Spinal cord (tissue), 10 donors: ENCODE data around the gene SHMT2. TPM values are rescaled to one million over a fixed set of nuclear protein-coding genes. Genes with fewer than 3 reads are reported as not detected.

Source experiments
- DNase-seq, 6 donors: peaks; one replicate each; pipeline versions ENCODE4 v3.0.0 to v3.0.0-alpha.2; 2013 to 2015; ENCODE audit warnings: low spot score in 6 of 6, low read depth in 4 of 6
- H3K27ac ChIP-seq: one replicate; pipeline ENCODE4 v1.5.1; 2013; ENCODE audit warnings: low read depth, low read length, control low read depth
- H3K27me3 ChIP-seq: one replicate; pipeline ENCODE4 v1.6.1; 2013; ENCODE audit warnings: low read length; ENCODE audit not compliant: control insufficient read depth, insufficient read depth
- H3K36me3 ChIP-seq: one replicate; pipeline ENCODE4 v1.6.1; 2013; ENCODE audit warnings: low read length; ENCODE audit not compliant: control insufficient read depth, insufficient read depth
- H3K4me1 ChIP-seq: one replicate; pipeline ENCODE4 v1.6.1; 2013; ENCODE audit warnings: low read length; ENCODE audit not compliant: control insufficient read depth, insufficient read depth
- H3K4me3 ChIP-seq: one replicate; pipeline ENCODE4 v1.5.1; 2013; ENCODE audit warnings: low read depth, low read length, control low read depth
- H3K9me3 ChIP-seq: one replicate; pipeline ENCODE4 v1.6.1; 2013; ENCODE audit warnings: low read length; ENCODE audit not compliant: control insufficient read depth, insufficient read depth
- WGBS: methylation state at CpG from one replicate; pipeline ENCODE4 v1.1.5; 2013; ENCODE audit warnings: missing lambda C conversion rate; ENCODE audit not compliant: insufficient coverage; 5-methylcytosine and 5-hydroxymethylcytosine counted together
- polyA plus RNA-seq, 2 donors: library from polyadenylated mRNA; unstranded; fragments of 120-200 nt; gene quantifications; one replicate each; pipeline ENCODE4 v1.2.1, GENCODE V29; 2013; ENCODE audit not compliant: insufficient read length in 2 of 2
- total RNA-seq, 2 donors: library from RNA; depleted of rRNA in 1 of 2; stranded (reverse); fragments of 120-200 nt in 1 of 2; fragments of >200 nt in 1 of 2; gene quantifications; one replicate each; pipeline versions ENCODE4 v1.2.3 to v1.2.4, GENCODE V29; 2013 to 2014
- donor health status: healthy.

Gene SHMT2
- total and polyA plus RNA-seq, 4 donors, result 37.5 to 62.6 (median 57.8) TPM

DNA sequence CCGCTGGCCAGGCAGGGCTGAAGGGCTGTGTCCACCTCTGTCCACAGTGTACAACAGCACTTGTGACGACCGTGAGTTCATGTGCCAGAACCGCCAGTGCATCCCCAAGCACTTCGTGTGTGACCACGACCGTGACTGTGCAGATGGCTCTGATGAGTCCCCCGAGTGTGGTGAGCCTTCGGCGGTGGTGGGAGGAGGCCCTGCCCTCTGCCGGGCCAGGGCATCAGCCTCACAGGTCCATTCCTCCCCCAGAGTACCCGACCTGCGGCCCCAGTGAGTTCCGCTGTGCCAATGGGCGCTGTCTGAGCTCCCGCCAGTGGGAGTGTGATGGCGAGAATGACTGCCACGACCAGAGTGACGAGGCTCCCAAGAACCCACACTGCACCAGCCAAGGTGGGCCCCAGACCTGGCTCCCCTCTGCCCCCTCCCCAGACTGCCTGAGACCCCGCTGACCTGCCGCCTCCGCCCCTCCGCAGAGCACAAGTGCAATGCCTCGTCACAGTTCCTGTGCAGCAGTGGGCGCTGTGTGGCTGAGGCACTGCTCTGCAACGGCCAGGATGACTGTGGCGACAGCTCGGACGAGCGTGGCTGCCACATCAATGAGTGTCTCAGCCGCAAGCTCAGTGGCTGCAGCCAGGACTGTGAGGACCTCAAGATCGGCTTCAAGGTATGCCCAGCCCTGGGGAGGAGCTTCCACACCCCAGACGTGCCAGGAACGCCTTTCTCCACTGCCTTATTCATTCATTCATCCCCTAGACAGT lies 33.7 kb upstream of the SHMT2 start:
- no peaks in the 10 kb centered on the region for H3K9me3 ChIP-seq
- H3K4me3 ChIP-seq, result no peak overlapping the region
- H3K36me3 ChIP-seq, result peaks cover 100% of the 10 kb centered on the region
- no peaks in the 10 kb centered on the region for H3K4me1 ChIP-seq
- no peak overlapping the region for H3K27ac ChIP-seq
- no peaks in the 10 kb centered on the region for H3K27me3 ChIP-seq
- WGBS, result 80% methylated on average over 30 of the region's 34 CpGs
- no peak for DNase-seq

DNA sequence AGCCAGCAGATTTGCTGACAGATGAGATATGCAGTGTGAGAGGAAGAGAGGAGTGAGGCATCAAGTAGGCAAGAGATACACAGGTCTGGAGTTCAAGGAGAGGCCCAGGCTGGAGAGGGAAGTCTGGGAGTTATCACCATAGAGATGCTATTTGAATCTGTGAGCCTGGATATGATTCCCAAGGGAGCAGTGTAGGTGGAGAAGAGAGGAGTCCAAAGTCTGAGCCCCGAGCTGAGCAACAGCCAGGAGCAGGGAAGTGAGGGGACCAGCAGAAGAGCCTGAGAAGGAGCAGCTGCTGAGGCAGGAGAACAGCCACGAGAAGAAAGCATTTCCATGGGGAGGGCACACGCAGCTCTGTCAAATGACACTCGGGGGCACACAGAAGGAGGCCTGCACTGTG lies 33.1 kb upstream of the SHMT2 start:
- Histone ChIP-seq H3K9me3 (no peaks in the 10 kb centered on the region), H3K4me3 (no peak overlapping the region), H3K27me3 (no peaks in the 10 kb centered on the region), H3K4me1 (no peaks in the 10 kb centered on the region), H3K36me3 (peaks cover 100% of the 10 kb centered on the region), H3K27ac (no peak overlapping the region)
- WGBS, result 75% methylated on average over 4 of the region's 4 CpGs
- no peak for DNase-seq

DNA sequence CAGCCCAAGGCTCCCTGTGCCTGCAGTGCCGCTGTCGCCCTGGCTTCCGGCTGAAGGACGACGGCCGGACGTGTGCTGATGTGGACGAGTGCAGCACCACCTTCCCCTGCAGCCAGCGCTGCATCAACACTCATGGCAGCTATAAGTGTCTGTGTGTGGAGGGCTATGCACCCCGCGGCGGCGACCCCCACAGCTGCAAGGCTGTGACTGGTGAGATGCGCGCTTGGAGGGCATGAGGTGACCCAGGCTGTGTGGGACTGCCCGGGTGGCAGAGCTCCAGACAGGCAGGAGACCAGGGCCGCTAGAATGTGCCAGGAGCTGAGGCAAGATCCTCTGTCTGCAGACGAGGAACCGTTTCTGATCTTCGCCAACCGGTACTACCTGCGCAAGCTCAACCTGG lies 32.6 kb upstream of the SHMT2 start:
- Histone ChIP-seq H3K27me3 (no peaks in the 10 kb centered on the region), H3K9me3 (no peaks in the 10 kb centered on the region), H3K36me3 (peaks cover 100% of the 10 kb centered on the region), H3K27ac (no peak overlapping the region), H3K4me3 (no peak overlapping the region), H3K4me1 (no peaks in the 10 kb centered on the region)
- no peak for DNase-seq
- 94% methylated on average over 22 of the region's 22 CpGs for WGBS

DNA sequence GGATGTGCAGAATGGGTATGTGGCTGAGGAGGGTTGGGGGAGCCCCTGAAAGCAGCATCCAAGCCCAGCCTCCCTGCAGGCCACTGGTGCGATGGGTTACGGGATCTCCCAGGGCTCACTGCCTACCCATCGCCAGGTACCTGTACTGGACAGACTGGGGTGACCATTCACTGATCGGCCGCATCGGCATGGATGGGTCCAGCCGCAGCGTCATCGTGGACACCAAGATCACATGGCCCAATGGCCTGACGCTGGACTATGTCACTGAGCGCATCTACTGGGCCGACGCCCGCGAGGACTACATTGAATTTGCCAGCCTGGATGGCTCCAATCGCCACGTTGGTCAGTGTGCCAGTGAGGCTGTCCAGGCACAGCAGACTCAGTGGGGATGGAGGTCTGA lies 31.2 kb upstream of the SHMT2 start:
- no peak for DNase-seq
- peaks cover 100% of the 10 kb centered on the region for H3K36me3 ChIP-seq
- no peaks in the 10 kb centered on the region for H3K27me3 ChIP-seq
- H3K9me3 ChIP-seq, result no peaks in the 10 kb centered on the region
- 95% methylated on average over 17 of the region's 17 CpGs for WGBS
- no peak overlapping the region for H3K27ac ChIP-seq
- no peak overlapping the region for H3K4me3 ChIP-seq
- no peaks in the 10 kb centered on the region for H3K4me1 ChIP-seq

DNA sequence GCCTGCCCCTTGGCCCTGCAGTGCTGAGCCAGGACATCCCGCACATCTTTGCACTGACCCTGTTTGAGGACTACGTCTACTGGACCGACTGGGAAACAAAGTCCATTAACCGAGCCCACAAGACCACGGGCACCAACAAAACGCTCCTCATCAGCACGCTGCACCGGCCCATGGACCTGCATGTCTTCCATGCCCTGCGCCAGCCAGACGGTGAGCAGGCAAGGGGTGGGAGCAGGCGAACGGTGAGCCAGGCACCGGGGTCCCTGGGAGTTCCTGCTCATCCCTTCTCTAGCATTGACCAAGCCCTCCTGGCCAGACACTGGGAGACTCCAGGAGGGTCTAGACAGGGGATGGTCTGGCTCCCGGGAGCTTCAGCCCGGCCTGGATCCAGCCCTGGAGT lies 30.3 kb upstream of the SHMT2 start:
- 88% methylated on average over 15 of the region's 15 CpGs for WGBS
- Histone ChIP-seq H3K27me3 (no peaks in the 10 kb centered on the region), H3K36me3 (peaks cover 100% of the 10 kb centered on the region), H3K27ac (no peak overlapping the region), H3K4me1 (no peaks in the 10 kb centered on the region), H3K4me3 (no peak overlapping the region), H3K9me3 (no peaks in the 10 kb centered on the region)
- DNase-seq, result no peak

DNA sequence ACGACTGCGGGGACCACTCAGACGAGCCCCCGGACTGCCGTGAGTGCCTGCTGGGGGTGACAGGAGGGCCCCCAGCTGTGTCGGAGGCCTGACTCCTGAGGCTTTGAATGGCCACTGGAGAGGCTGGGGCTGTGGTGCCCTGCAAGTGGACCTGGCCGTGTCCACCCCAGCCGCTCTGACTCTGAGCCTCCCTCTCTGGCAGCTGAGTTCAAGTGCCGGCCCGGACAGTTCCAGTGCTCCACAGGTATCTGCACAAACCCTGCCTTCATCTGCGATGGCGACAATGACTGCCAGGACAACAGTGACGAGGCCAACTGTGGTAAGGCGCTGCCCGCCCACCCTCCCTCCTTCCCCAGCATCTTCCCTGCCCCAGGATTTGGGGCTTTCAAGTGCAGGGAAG lies 29.0 kb upstream of the SHMT2 start:
- H3K4me3 ChIP-seq, result no peak overlapping the region
- H3K4me1 ChIP-seq, result no peaks in the 10 kb centered on the region
- no peaks in the 10 kb centered on the region for H3K9me3 ChIP-seq
- no peaks in the 10 kb centered on the region for H3K27me3 ChIP-seq
- 92% methylated on average over 14 of the region's 15 CpGs for WGBS
- no peak overlapping the region for H3K27ac ChIP-seq
- no peak for DNase-seq
- H3K36me3 ChIP-seq, result peaks cover 100% of the 10 kb centered on the region

DNA sequence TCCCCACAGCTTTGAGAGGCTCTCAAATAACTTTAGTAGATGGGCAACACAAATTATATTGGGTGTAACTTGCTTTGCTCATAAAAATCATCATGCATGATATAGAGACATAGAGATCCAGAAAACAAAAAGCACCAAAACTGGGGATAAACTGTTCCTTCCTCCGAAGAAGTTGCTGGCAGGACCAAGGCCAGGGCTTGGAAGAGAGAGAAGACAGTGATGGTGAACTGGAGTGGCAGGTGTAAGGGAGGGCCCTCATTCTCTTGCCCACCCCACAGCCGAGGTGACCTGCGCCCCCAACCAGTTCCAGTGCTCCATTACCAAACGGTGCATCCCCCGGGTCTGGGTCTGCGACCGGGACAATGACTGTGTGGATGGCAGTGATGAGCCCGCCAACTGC lies 28.3 kb upstream of the SHMT2 start:
- Histone ChIP-seq H3K27me3 (no peaks in the 10 kb centered on the region), H3K4me1 (no peaks in the 10 kb centered on the region), H3K4me3 (no peak overlapping the region), H3K9me3 (no peaks in the 10 kb centered on the region), H3K27ac (no peak overlapping the region), H3K36me3 (peaks cover 100% of the 10 kb centered on the region)
- DNase-seq, result no peak
- 85% methylated on average over 6 of the region's 8 CpGs for WGBS

DNA sequence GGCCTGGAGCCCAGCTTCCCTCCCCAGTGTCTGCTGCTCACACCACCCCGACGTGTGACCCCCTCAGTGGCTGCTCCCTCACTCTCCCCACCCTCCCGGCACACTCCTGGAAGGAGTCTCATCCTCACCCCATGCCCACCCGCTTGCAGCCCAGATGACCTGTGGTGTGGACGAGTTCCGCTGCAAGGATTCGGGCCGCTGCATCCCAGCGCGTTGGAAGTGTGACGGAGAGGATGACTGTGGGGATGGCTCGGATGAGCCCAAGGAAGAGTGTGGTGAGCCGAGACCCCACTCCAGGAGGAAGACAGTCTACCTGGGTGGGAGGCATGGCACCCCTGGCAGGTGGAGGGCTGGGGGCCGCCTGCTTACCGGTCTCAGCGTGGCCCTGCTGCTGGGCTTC lies 27.9 kb upstream of the SHMT2 start:
- H3K4me1 ChIP-seq, result no peaks in the 10 kb centered on the region
- 80% methylated on average over 9 of the region's 16 CpGs for WGBS
- H3K36me3 ChIP-seq, result peaks cover 100% of the 10 kb centered on the region
- no peaks in the 10 kb centered on the region for H3K9me3 ChIP-seq
- no peak for DNase-seq
- no peak overlapping the region for H3K4me3 ChIP-seq
- no peaks in the 10 kb centered on the region for H3K27me3 ChIP-seq
- H3K27ac ChIP-seq, result no peak overlapping the region

DNA sequence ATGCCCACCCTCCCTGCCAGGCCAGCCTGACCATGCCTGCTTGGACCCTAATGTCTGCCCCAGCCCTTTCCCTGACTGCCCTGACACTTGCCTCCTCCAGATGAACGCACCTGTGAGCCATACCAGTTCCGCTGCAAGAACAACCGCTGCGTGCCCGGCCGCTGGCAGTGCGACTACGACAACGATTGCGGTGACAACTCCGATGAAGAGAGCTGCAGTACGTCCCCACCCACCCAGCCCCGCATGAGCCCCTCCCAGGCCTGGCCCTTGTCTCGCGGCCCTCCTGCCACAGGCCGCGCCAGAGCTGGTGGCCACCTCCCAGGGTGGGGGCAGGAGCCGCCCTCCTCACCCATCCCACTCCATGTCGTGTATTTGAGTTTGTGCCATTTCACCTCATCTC lies 27.2 kb upstream of the SHMT2 start:
- DNase-seq, result no peak
- WGBS, result 94% methylated on average over 14 of the region's 19 CpGs
- no peaks in the 10 kb centered on the region for H3K9me3 ChIP-seq
- peaks cover 97% of the 10 kb centered on the region for H3K36me3 ChIP-seq
- peaks cover under 1% of the 10 kb centered on the region for H3K4me1 ChIP-seq
- H3K4me3 ChIP-seq, result no peak overlapping the region
- H3K27me3 ChIP-seq, result no peaks in the 10 kb centered on the region
- H3K27ac ChIP-seq, result no peak overlapping the region

DNA sequence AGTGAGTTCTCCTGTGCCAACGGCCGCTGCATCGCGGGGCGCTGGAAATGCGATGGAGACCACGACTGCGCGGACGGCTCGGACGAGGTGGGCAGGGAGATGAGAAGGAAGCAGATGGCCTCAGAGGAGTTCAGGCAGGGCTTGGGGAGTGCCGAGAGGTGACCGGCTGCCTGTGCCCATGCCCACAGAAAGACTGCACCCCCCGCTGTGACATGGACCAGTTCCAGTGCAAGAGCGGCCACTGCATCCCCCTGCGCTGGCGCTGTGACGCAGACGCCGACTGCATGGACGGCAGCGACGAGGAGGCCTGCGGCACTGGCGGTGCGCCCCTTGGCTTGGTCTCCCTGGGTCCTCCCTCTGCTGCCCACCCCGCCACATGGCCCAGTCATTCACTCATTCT lies 26.3 kb upstream of the SHMT2 start:
- Histone ChIP-seq H3K36me3 (peaks cover 97% of the 10 kb centered on the region), H3K27ac (no peak overlapping the region), H3K4me1 (peaks cover 3% of the 10 kb centered on the region), H3K27me3 (no peaks in the 10 kb centered on the region), H3K9me3 (no peaks in the 10 kb centered on the region), H3K4me3 (no peak overlapping the region)
- WGBS, result 89% methylated on average over 21 of the region's 28 CpGs
- no peak for DNase-seq
